NB4 (cell line): ENCODE results near the gene KIT.

Experiments
- DNase-seq: peaks from one replicate; pipeline ENCODE4 v3.0.0; 2010; ENCODE audit warnings: low read depth
- H3K4me3 ChIP-seq: one replicate; pipeline ENCODE4 v1.5.1; 2011; ENCODE audit warnings: mild to moderate bottlenecking, low read depth, low read length, moderate library complexity
- CTCF ChIP-seq: IDR thresholded peaks from one replicate; pipeline ENCODE4 v1.5.1; 2012; ENCODE audit warnings: low read depth, low read length
- MAX ChIP-seq: IDR thresholded peaks from 2 replicates; pipeline ENCODE4 v1.6.1; 2011; ENCODE audit warnings: low read depth, low read length
- MYC ChIP-seq: IDR thresholded peaks from 2 replicates; pipeline ENCODE4 v1.6.1; 2011; ENCODE audit warnings: low read depth, low read length
- POLR2A ChIP-seq: IDR thresholded peaks from 2 replicates; pipeline ENCODE4 v1.6.1; 2011; ENCODE audit warnings: mild to moderate bottlenecking; ENCODE audit not compliant: insufficient read length; ENCODE audit errors: extremely low read depth

KIT gene

GRCh38 chr4:54708339-54709279, 50.9 kb downstream of the KIT start:
- DNase-seq = peak; percentile 48
- H3K4me3 ChIP-seq = no peak overlapping the region
- no peak for TF ChIP-seq POLR2A
- no peak for TF ChIP-seq MYC
- TF ChIP-seq CTCF = no peak
- TF ChIP-seq MAX = no peak

- peak; percentile 72 for DNase-seq
- no peak overlapping the region for H3K4me3 ChIP-seq
- TF ChIP-seq CTCF (no peak), MAX (peak; percentile 69), MYC (no peak), POLR2A (no peak)
Observed at GRCh38 chr4:54709400-54709799, 51.6 kb downstream of the KIT start.

GRCh38 chr4:54712206-54712605, 54.4 kb downstream of the KIT start:
- TF ChIP-seq MAX (no peak), POLR2A (no peak), CTCF (no peak), MYC (no peak)
- DNase-seq = no peak
- H3K4me3 ChIP-seq = no peak overlapping the region

- DNase-seq = no peak
- H3K4me3 ChIP-seq = no peak overlapping the region
- TF ChIP-seq MYC = no peak
- TF ChIP-seq CTCF = no peak
- TF ChIP-seq MAX = no peak
- TF ChIP-seq POLR2A = no peak
Observed at GRCh38 chr4:54714631-54715030, 56.9 kb downstream of the KIT start.

GRCh38 chr4:54716478-54717065, 58.8 kb downstream of the KIT start:
- TF ChIP-seq MAX = no peak
- TF ChIP-seq POLR2A = no peak
- no peak for TF ChIP-seq CTCF
- TF ChIP-seq MYC = no peak
- H3K4me3 ChIP-seq = no peak overlapping the region
- DNase-seq = no peak
